Natural killer cell (primary cell): ENCODE measurements around the gene SLC39A10. TPM values are rescaled to one million over a fixed set of nuclear protein-coding genes. Genes with fewer than 3 reads are reported as not detected.
A peak's percentile ranks its signal among the peaks of the same experiment; 100 is the strongest.

Experiments used
- ATAC-seq, 3 donors: fragments of 150-1000 bp in 2 of 3; fragments of 200-7000 bp in 1 of 3; cut with Tn5 transposase; 1 replicate in 1 of 3; 2 replicates in 2 of 3; pipeline ENCODE4 v1.10.0; 2021; ENCODE audit warnings: mild to moderate bottlenecking in 2 of 3, moderate library complexity in 2 of 3
- DNase-seq, 2 donors: peaks; one replicate each; pipeline versions ENCODE4 v3.0.0 to v3.0.0-alpha.2; 2013 to 2021; ENCODE audit warnings: mixed read lengths in 1 of 2
- H3K27ac ChIP-seq: one replicate; pipeline ENCODE4 v1.5.1; 2013; ENCODE audit warnings: mild to moderate bottlenecking, low read length
- H3K27me3 ChIP-seq: one replicate; pipeline ENCODE4 v1.6.1; 2013; ENCODE audit warnings: low read length; ENCODE audit not compliant: control insufficient read depth, insufficient read depth
- H3K36me3 ChIP-seq: one replicate; pipeline ENCODE4 v1.6.1; 2013; ENCODE audit warnings: low read length; ENCODE audit not compliant: control insufficient read depth, insufficient read depth
- H3K4me1 ChIP-seq: one replicate; pipeline ENCODE4 v1.6.1; 2013; ENCODE audit warnings: low read length; ENCODE audit not compliant: control insufficient read depth, insufficient read depth
- H3K4me3 ChIP-seq: one replicate; pipeline ENCODE4 v1.5.1; 2013; ENCODE audit warnings: low read length
- H3K9me3 ChIP-seq: one replicate; pipeline ENCODE4 v1.6.1; 2013; ENCODE audit warnings: low read length; ENCODE audit not compliant: control insufficient read depth, insufficient read depth
- H3K27ac Mint-ChIP-seq, 2 donors: one replicate each; pipeline ENCODE4 v1.8.0; 2022; ENCODE audit warnings: mild to moderate bottlenecking in 2 of 2, mixed read lengths in 2 of 2, moderate library complexity in 1 of 2
- H3K27me3 Mint-ChIP-seq, 2 donors: one replicate each; pipeline ENCODE4 v1.8.0; 2022; ENCODE audit warnings: low read depth in 2 of 2, mixed read lengths in 2 of 2
- H3K36me3 Mint-ChIP-seq: one replicate; pipeline ENCODE4 v1.8.0; 2022; ENCODE audit warnings: mixed read lengths
- H3K4me1 Mint-ChIP-seq, 2 donors: one replicate each; pipeline ENCODE4 v1.8.0; 2022; ENCODE audit warnings: mixed read lengths in 2 of 2
- H3K4me3 Mint-ChIP-seq: one replicate; pipeline ENCODE4 v1.8.0; 2022; ENCODE audit warnings: mild to moderate bottlenecking, moderate library complexity, mixed read lengths
- H3K9me3 Mint-ChIP-seq, 2 donors: one replicate each; pipeline ENCODE4 v1.8.0; 2022; ENCODE audit warnings: mixed read lengths in 2 of 2
- WGBS: methylation state at CpG from one replicate; pipeline ENCODE4 v1.1.7; 2013; ENCODE audit warnings: missing lambda C conversion rate; ENCODE audit not compliant: insufficient coverage; 5-methylcytosine and 5-hydroxymethylcytosine counted together
- intact Hi-C: fragments of 100-400 bp; cut with micrococcal nuclease; formaldehyde crosslinking; loops from one replicate; pipeline ENCODE4 v1.14.2; 2022
- total RNA-seq, 4 donors: library from RNA; stranded (reverse); fragments of 120-200 nt in 1 of 4; gene quantifications; one replicate each; pipeline versions ENCODE4 v1.2.3 to v1.2.4, GENCODE V29; 2013 to 2022
- TF ChIP-seq, protein P1 (sequence below): fragments of 200-600 bp; IDR thresholded peaks from one replicate; pipeline ENCODE4 v1.8.0; 2022; ENCODE audit warnings: antibody characterized with exemption

SLC39A10 gene
- total RNA-seq, 3 donors from 2014 or later (not counting 1 experiment from before 2014, with no cell fraction given) = 56.5 to 69.6 (median 58.5) TPM

DNA sequence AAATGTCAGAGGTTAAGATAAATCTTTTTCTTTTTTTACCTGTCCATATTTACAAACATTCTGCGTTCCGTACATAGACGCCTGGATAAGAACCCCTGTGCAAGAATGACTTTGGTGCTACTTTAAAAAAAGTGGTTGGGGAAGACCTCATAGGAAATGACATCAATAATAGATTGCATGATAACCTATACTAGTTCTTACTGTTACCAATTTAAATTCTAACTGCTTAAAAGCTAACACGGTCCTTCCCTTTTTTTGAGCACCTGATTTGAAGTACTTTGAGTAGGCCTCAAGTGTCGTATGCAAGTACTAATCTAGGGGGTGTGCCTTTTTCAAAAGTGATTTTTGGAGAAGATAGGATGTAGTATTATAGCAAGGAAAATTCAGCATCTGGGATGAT lies 2.1 kb downstream of the SLC39A10 start:
- Mint-ChIP-seq H3K9me3 (no peaks in the 10 kb centered on the region), H3K27ac (peak overlapping the region; percentile 98 to 100), H3K4me1 (peaks cover 45 to 48% of the 10 kb centered on the region in 2 donors), H3K36me3 (no peaks in the 10 kb centered on the region), H3K4me3 (peak overlapping the region; percentile 96), H3K27me3 (no peaks in the 10 kb centered on the region)
- 0% methylated on average over 2 of the region's 5 CpGs for WGBS
- intact Hi-C loops = loop anchor here (2.0 to 5.0 kb wide), 4 partner anchors 122 to 1648 kb away; no protein-coding TSS in a partner anchor
- Histone ChIP-seq H3K27ac (peak overlapping the region; percentile 99), H3K4me1 (peaks cover 11% of the 10 kb centered on the region), H3K4me3 (peak overlapping the region; percentile 98), H3K27me3 (no peaks in the 10 kb centered on the region), H3K36me3 (no peaks in the 10 kb centered on the region), H3K9me3 (no peaks in the 10 kb centered on the region)
- DNase-seq (peak in 1 of 2 donors; percentile 77), ATAC-seq (peak in 1 of 3 donors; percentile 5)
- TF ChIP-seq, protein P1, sequence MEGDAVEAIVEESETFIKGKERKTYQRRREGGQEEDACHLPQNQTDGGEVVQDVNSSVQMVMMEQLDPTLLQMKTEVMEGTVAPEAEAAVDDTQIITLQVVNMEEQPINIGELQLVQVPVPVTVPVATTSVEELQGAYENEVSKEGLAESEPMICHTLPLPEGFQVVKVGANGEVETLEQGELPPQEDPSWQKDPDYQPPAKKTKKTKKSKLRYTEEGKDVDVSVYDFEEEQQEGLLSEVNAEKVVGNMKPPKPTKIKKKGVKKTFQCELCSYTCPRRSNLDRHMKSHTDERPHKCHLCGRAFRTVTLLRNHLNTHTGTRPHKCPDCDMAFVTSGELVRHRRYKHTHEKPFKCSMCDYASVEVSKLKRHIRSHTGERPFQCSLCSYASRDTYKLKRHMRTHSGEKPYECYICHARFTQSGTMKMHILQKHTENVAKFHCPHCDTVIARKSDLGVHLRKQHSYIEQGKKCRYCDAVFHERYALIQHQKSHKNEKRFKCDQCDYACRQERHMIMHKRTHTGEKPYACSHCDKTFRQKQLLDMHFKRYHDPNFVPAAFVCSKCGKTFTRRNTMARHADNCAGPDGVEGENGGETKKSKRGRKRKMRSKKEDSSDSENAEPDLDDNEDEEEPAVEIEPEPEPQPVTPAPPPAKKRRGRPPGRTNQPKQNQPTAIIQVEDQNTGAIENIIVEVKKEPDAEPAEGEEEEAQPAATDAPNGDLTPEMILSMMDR = no peak

DNA sequence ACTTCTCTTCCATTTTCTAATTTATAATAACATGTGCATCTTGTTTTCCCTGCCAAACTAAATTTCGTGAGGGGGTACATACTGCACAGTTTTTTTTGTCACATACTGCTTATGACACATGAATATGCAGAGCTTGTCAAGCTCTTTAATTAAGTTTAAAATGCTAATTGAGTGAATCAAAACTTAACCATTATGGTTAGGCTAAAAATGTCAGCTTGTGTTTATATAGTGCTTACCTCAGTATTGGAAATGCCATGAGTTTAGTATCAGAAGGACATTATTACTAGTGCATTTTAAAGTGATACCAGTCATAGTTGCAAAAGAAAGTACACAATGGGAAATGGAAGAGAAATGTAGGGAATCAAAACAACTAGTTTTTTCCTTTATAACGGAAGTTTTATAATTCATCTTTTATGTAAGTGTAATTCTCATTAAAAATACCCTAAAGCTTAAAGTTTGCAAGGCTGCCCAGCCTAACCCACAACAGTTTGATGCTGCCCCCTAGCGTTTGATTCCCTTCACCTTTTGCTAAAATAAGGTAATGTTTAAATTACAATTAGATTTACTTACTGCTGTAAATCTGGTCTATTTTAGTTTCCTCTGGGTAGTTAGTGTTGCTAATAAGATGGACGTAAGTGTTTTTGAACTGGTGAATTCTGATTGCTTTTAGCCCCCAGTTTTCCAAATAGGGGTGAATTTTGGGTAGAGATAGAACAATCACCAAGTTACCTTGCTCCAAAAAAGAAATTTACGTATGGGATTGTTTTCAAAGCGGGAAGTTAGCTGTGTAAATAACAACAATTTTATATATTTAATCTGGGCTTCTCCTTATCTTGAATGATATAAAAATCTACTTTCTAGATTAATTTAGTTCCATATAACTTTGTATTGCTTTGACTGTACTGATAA lies 3.2 kb downstream of the SLC39A10 start:
- Mint-ChIP-seq H3K27me3 (no peaks in the 10 kb centered on the region), H3K27ac (peak overlapping the region; percentile 98 to 100), H3K36me3 (no peaks in the 10 kb centered on the region), H3K4me1 (peaks cover 45 to 48% of the 10 kb centered on the region in 2 donors), H3K9me3 (no peaks in the 10 kb centered on the region), H3K4me3 (peak overlapping the region; percentile 96)
- no CpG with 5 or more reads among the region's 6 CpGs for WGBS
- peaks cover 11% of the 10 kb centered on the region for H3K4me1 ChIP-seq
- H3K27ac ChIP-seq = peak overlapping the region; percentile 99
- DNase-seq (peak; percentile 56 to 91), ATAC-seq (no peak)
- intact Hi-C loops = loop anchor here (1.0 to 10.0 kb wide), 9 partner anchors 84 to 1647 kb away; partner anchors contain the start of gene DNAH7
- TF ChIP-seq, protein P1 = peak; percentile 94
- no peaks in the 10 kb centered on the region for H3K27me3 ChIP-seq
- H3K36me3 ChIP-seq = no peaks in the 10 kb centered on the region
- H3K9me3 ChIP-seq = no peaks in the 10 kb centered on the region
- peak overlapping the region; percentile 98 for H3K4me3 ChIP-seq

DNA sequence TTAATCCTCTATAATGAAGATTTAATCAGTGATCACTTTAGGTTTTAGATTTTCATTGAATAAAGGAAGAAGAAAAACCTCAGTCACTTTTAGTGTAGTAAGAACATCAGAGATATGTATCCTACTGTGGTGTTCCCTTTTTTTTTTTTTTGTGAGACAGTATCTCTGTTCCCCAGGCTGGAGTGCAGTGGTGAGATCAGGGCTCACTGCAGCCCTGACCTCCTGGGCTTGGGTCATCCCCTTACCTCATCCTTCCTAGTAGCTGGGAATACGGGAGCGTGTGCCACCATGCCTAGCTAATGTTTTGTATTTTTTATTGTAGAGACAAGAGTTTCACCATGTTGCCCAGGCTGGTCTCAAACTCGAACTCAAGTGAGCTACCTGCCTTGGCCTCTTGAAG lies 5.1 kb downstream of the SLC39A10 start:
- no peaks in the 10 kb centered on the region for H3K27me3 Mint-ChIP-seq
- H3K36me3 ChIP-seq = no peaks in the 10 kb centered on the region
- H3K27me3 ChIP-seq = no peaks in the 10 kb centered on the region
- TF ChIP-seq, protein P1 = no peak
- H3K36me3 Mint-ChIP-seq = no peaks in the 10 kb centered on the region
- no peak overlapping the region for H3K4me3 ChIP-seq
- intact Hi-C loops = loop anchor here (5.0 to 10.0 kb wide), 2 partner anchors 347 to 405 kb away; partner anchors contain the start of gene DNAH7
- no peak overlapping the region for H3K27ac ChIP-seq
- H3K9me3 ChIP-seq = no peaks in the 10 kb centered on the region
- no peak for ATAC-seq
- 42% methylated on average over 2 of the region's 3 CpGs for WGBS
- peak overlapping the region in 1 of 2 donors; percentile 52 for H3K27ac Mint-ChIP-seq
- no peak overlapping the region for H3K4me3 Mint-ChIP-seq
- H3K4me1 Mint-ChIP-seq = peaks cover 44 to 46% of the 10 kb centered on the region in 2 donors
- H3K4me1 ChIP-seq = peaks cover 6% of the 10 kb centered on the region
- no peaks in the 10 kb centered on the region for H3K9me3 Mint-ChIP-seq
- DNase-seq = no peak
